ENCODE data around the gene MAP4K4. TPM values are rescaled to one million over a fixed set of nuclear protein-coding genes. Genes with fewer than 3 reads are reported as not detected.

The MAP4K4 gene
- total RNA-seq, 1 donor from 2014 or later, result 175 TPM

GRCh38 chr2:101843048-101843447 lies 145.5 kb downstream of the MAP4K4 start:
- H3K4me1 Mint-ChIP-seq, result no peaks in the 10 kb centered on the region
- no peaks in the 10 kb centered on the region for H3K27me3 Mint-ChIP-seq (ENCODE audit: low read depth)
- TF ChIP-seq, protein P1, sequence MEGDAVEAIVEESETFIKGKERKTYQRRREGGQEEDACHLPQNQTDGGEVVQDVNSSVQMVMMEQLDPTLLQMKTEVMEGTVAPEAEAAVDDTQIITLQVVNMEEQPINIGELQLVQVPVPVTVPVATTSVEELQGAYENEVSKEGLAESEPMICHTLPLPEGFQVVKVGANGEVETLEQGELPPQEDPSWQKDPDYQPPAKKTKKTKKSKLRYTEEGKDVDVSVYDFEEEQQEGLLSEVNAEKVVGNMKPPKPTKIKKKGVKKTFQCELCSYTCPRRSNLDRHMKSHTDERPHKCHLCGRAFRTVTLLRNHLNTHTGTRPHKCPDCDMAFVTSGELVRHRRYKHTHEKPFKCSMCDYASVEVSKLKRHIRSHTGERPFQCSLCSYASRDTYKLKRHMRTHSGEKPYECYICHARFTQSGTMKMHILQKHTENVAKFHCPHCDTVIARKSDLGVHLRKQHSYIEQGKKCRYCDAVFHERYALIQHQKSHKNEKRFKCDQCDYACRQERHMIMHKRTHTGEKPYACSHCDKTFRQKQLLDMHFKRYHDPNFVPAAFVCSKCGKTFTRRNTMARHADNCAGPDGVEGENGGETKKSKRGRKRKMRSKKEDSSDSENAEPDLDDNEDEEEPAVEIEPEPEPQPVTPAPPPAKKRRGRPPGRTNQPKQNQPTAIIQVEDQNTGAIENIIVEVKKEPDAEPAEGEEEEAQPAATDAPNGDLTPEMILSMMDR (IDR thresholded peaks at IDR 0.05; ENCODE audit: unreplicated experiment), result no peak
- no peak for DNase-seq (ENCODE audit: low spot score in 2 of 2, unreplicated experiment in 2 of 2)
- H3K9me3 Mint-ChIP-seq, result no peaks in the 10 kb centered on the region
- peak overlapping the region; percentile 69 for H3K27ac Mint-ChIP-seq
- H3K4me3 Mint-ChIP-seq, result no peak overlapping the region
- peaks cover 55% of the 10 kb centered on the region for H3K36me3 Mint-ChIP-seq

- Mint-ChIP-seq H3K9me3 (no peaks in the 10 kb centered on the region), H3K27ac (no peak overlapping the region), H3K4me3 (no peak overlapping the region), H3K27me3 (ENCODE audit: low read depth) (no peaks in the 10 kb centered on the region), H3K4me1 (no peaks in the 10 kb centered on the region), H3K36me3 (peaks cover 52% of the 10 kb centered on the region)
- TF ChIP-seq, protein P1 (IDR thresholded peaks at IDR 0.05; ENCODE audit: unreplicated experiment), result no peak
- no peak for DNase-seq (ENCODE audit: low spot score in 2 of 2, unreplicated experiment in 2 of 2)
These were observed 146.0 kb downstream of the MAP4K4 start for GRCh38 chr2:101843471-101843870.

- Mint-ChIP-seq H3K27ac (peak overlapping the region; percentile 74), H3K36me3 (peaks cover 51% of the 10 kb centered on the region), H3K27me3 (ENCODE audit: low read depth) (no peaks in the 10 kb centered on the region), H3K4me3 (no peak overlapping the region), H3K4me1 (no peaks in the 10 kb centered on the region), H3K9me3 (no peaks in the 10 kb centered on the region)
- TF ChIP-seq, protein P1 (IDR thresholded peaks at IDR 0.05; ENCODE audit: unreplicated experiment), result no peak
- no peak for DNase-seq (ENCODE audit: low spot score in 2 of 2, unreplicated experiment in 2 of 2)
These were observed 146.6 kb downstream of the MAP4K4 start for GRCh38 chr2:101844055-101844635.

DNA sequence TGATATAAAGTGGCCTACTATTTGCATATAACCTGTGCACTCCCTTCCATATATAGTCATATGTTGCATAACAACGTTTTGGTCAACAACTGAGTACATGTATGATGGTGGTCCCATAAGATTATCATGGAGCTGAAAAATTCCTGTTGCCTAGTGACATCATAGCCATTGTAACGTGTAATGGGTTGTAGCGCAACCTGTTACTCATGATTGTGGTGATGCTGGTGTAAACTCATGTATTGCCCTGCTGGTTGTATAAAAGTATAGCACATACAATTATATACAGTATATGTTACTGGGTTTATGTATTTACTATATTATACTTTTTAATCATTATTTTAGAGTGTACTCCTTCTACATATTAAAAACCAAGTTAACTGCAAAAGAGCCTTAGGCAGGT lies 149.5 kb downstream of the MAP4K4 start:
- Mint-ChIP-seq H3K27me3 (ENCODE audit: low read depth) (no peaks in the 10 kb centered on the region), H3K36me3 (peaks cover 37% of the 10 kb centered on the region), H3K4me3 (no peak overlapping the region), H3K27ac (no peak overlapping the region), H3K4me1 (peaks cover 6% of the 10 kb centered on the region), H3K9me3 (no peaks in the 10 kb centered on the region)
- DNase-seq (ENCODE audit: low spot score in 2 of 2, unreplicated experiment in 2 of 2), result no peak
- TF ChIP-seq, protein P1 (IDR thresholded peaks at IDR 0.05; ENCODE audit: unreplicated experiment), result no peak

GRCh38 chr2:101847661-101848339 lies 150.3 kb downstream of the MAP4K4 start:
- Mint-ChIP-seq H3K9me3 (no peaks in the 10 kb centered on the region), H3K4me3 (no peak overlapping the region), H3K36me3 (peaks cover 34% of the 10 kb centered on the region), H3K27me3 (ENCODE audit: low read depth) (no peaks in the 10 kb centered on the region), H3K4me1 (peaks cover 6% of the 10 kb centered on the region), H3K27ac (no peak overlapping the region)
- DNase-seq (ENCODE audit: low spot score in 2 of 2, unreplicated experiment in 2 of 2), result no peak
- TF ChIP-seq, protein P1 (IDR thresholded peaks at IDR 0.05; ENCODE audit: unreplicated experiment), result no peak

Data from mesothelial cell of epicardium (in vitro differentiated cells).